Stimulated activated CD8-positive, alpha-beta memory T cell treated with anti-CD3 and anti-CD28 coated beads, Interleukin-15, amount 100 ng/mL, for 24 hours (primary cell): ENCODE measurements around the gene DDX18.

Experiments used
- DNase-seq: peaks from one replicate; pipeline ENCODE4 v3.0.0-alpha.2; 2020; ENCODE audit warnings: low read depth

Gene DDX18

DNA sequence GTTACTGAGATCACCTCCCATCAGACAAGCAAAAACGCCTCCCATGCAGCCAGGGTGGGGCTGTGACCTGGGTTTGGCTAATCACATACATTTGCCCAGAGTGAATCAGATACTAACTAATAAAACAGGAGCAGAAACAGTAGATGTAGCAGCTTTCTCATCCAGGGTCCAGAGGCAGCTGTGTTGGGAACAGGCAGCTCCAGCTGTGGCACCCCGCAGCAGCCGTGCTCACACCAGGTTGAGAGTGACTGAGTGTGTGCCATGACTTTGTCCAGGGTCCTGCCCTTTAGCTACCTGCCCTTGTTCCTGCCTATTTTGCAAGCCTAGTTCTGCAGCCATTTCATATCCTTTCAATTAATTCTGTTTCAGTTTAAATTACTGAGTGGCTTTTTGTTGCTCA lies 20.5 kb downstream of the DDX18 start:
- DNase-seq, result no peak

GRCh38 chr2:117835990-117836760 lies 21.7 kb downstream of the DDX18 start:
- DNase-seq, result no peak

- no peak for DNase-seq
These were observed 30.8 kb downstream of the DDX18 start for GRCh38 chr2:117845304-117845703.

DNA sequence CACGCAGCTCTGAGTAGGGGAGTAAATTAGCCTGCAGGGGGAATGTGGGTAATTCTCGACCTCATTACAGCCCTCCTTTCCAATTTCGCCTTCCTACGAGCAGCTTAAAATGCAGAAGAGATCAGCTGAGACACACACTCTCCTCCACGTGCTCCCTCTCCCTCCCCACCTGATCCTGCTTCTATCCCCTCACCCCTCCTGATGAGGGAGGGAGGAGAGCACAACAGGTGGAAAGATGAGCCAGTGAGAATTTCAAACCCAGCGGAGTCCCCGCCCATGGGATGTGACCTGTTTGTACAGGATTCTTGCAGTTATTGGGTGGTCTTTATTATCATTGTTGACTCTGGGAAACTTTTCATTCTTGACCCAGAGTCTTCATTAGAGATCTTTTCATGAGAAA lies 35.5 kb downstream of the DDX18 start:
- DNase-seq, result no peak

GRCh38 chr2:117850461-117850860 lies 36.0 kb downstream of the DDX18 start:
- DNase-seq, result no peak

DNA sequence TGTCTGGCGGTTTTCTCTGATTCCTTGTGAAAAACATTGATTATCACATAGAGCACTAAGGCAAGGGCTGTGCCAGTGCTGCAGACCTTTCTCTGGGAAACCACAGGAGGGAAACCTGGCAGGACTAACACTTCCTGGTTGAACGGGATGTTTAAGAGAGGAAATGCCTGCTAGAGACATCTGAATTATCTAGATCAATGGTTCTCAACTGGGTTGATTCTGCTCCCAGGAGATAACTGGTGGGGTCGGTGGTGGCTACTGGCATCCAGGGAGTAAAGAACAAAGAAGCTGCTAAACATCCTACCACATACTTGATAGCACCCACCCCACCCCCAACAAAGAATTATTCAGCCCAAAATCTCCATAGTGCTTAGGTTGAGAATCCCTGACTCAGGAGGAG lies 37.5 kb downstream of the DDX18 start:
- DNase-seq, result no peak

DNA sequence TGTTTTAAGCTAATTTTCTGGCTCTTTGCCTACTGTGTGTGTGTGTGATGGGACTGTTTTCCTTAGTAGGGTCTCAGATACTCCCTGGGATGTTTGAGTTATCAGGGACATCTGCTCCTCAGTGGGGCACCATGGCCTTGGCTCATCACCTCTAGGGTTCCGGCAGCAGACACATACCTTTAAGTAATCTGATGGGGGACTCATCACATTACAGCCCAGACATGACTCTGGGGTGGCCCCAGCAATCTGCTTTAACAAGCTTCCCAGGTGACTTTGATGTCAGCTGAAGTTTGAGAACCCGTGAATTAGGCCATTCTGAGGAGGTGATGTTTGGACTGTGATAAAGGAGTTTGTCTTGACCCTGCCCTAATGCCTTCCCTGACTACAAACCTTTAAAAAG lies 38.8 kb downstream of the DDX18 start:
- DNase-seq, result no peak

DNA sequence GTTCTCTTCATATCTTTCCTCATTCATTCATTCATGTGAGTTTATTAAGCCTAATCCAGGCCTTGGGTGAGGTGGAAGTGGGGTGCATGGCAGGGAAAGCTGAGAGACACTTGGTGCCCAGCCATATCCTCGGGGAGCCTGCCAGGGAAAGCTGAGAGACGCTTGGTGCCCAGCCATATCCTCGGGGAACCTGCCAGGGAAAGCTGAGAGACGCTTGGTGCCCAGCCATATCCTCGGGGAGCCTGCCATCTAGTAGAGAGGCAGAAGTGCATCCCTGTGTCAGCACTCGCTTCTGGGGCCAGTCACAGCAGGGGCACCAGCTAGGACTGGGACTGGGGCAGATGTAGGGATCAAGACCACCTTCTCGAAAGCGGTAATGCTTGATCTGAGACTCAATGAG lies 39.4 kb downstream of the DDX18 start:
- no peak for DNase-seq

DNA sequence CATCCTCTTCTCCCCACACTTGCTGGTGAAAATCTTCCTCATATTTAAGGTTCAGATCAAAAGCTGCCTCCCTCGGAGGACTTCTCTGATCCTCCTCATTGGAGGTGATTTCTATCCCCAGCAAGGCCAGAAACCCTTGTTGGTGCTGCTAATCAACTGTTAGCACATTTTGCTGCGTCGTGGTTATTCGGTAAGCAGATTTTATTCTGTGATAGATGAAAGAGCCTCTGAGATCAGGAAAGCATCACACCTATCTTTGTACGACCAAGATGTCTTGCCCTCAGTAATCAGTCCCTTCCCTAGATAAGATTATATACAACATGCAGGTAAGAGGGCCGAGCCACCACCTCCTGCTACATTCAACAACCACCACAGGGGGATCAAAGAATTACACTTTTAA lies 40.1 kb downstream of the DDX18 start:
- DNase-seq, result no peak

GRCh38 chr2:117855886-117856285 lies 41.4 kb downstream of the DDX18 start:
- DNase-seq, result no peak

- DNase-seq, result no peak
These were observed 42.1 kb downstream of the DDX18 start for GRCh38 chr2:117856415-117857210.

GRCh38 chr2:117858336-117858735 lies 43.8 kb downstream of the DDX18 start:
- no peak for DNase-seq

DNA sequence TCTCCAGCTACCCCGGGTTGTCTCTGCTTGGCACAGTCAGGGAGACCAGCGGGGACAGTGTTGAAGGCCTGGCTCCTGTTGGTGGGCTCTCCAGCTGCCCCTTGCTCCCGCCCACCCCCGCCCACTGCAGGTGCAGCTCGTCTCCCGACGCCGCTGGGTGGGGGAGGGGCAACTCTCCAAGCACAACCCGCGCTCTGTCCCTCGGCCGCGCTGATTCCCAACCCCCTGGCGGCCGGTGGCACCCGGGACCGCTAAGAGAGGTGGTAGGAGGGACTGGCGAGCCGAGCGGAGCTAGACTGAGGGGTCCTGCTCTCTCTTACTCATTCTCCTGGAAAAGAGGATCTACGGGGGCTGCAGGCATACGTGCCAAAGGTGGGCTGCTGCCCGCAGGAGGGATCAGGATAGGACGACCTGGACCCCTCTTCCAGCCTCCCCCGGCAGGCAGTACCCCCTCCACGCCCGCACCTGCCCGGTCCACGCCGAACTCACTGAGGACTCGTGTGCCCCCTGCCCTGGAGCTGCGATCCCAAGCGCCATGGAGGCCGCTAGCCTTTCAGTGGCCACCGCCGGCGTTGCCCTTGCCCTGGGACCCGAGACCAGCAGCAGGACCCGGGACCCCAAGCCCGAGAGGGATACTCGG lies 44.5 kb downstream of the DDX18 start:
- no peak for DNase-seq

GRCh38 chr2:117859532-117859911 lies 45.0 kb downstream of the DDX18 start:
- no peak for DNase-seq

DNA sequence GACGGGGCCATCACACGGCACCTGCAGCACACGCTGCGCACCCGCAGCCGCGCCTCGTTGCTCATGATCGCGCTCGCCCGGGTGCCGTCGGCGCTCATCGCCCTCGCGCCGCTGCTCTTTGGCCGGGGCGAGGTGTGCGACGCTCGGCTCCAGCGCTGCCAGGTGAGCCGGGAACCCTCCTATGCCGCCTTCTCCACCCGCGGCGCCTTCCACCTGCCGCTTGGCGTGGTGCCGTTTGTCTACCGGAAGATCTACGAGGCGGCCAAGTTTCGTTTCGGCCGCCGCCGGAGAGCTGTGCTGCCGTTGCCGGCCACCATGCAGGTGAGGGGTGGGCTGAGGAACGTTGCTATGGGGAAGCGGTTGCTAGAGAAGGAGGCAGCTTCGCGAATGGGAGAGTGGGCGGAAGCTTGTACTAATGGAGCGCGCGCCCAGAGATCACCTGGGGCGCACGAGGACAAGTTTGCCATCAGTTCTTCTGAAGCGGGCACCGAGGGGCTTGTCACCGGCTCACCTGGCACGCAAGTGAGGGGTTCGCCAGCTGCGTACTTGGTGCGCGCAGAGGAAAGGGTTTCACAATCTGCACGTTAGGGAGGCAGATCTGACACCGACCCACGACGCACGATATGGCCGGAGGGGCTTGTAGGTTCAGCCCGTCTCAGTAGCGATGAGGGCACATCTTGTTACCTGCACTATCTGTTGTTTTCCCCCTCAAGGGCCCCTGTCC lies 45.6 kb downstream of the DDX18 start:
- DNase-seq, result no peak

DNA sequence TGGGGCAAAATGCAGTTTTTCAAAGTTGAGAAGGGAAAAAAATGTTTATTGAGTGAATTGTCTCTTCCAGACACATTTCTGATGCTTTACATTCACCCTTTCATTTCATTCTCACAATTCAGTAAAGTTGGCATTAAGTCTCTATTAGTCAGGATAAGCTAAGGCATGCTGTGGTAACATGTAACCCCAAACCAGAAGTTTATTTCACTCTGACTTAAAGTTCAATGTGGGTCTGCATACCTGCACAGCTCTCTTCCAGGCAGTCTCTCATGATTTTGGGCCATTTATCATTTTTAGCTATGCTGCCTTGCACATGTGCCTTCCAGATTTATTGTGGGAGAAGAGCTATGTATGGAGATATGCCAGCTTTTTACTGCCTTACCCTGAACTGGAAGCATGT lies 48.0 kb downstream of the DDX18 start:
- DNase-seq, result no peak

DNA sequence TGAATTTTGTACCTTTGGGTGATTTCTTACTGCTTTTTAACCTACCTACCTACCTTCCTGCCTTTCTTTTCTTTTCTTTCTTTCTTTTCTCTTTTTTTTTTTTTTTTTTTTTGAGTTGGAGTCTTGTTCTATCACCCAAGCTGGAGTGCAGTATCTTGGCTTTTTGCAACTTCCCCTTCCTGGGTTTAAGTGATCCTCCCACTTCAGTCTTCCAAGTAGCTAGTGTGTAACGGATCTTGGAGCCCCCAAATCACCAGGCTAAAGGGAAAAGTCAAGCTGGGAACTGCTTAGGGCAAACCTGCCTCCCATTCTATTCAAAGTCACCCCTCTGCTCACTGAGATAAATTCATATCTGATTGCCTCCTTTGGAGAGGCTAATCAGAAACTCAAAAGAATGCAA lies 61.3 kb downstream of the DDX18 start:
- no peak for DNase-seq

DNA sequence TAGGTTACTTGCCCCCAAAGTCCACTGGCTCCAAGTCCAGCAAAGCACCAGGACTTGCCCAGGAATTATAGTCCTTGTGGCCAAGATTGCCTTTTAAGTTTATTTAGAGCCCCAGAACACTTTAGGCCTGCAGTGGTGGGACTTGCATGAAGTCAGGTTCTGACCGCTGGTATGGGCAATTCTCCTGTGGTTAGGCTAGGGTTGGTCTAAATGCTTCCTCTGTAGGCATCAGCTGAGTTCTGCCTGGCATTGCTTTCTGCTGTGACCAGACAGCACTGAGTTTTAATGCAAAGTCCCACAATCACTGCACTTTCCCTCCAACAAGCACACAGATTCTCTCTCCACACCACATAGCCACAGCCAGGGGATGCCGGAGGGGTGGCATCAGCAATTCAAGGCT lies 64.5 kb downstream of the DDX18 start:
- DNase-seq, result no peak
